ENCODE data around the gene PNPLA7.
"Not testable (repeated sequence)": the region's sequence is repeated elsewhere in the genome, so short reads cannot be mapped to it uniquely, and the experiment has no call there.

PNPLA7 gene

GRCh38 chr9:137513801-137514570 lies 36.2 kb downstream of the PNPLA7 start:
- not testable (repeated sequence) for DNase-seq (ENCODE audit: low spot score)

GRCh38 chr9:137513136-137513535 lies 37.1 kb downstream of the PNPLA7 start:
- DNase-seq (ENCODE audit: low spot score), result not testable (repeated sequence)

GRCh38 chr9:137511758-137512463 lies 38.3 kb downstream of the PNPLA7 start:
- no peak for DNase-seq (ENCODE audit: low spot score)

GRCh38 chr9:137511126-137511525 lies 39.1 kb downstream of the PNPLA7 start:
- DNase-seq (ENCODE audit: low spot score), result not testable (repeated sequence)

- DNase-seq (ENCODE audit: low spot score), result no peak
Measured at GRCh38 chr9:137509198-137509597, 41.0 kb downstream of the PNPLA7 start.

- no peak for DNase-seq (ENCODE audit: low spot score)
Measured at GRCh38 chr9:137506702-137507171, 43.5 kb downstream of the PNPLA7 start.

- DNase-seq (ENCODE audit: low spot score), result no peak
Measured at GRCh38 chr9:137506274-137506673, 43.9 kb downstream of the PNPLA7 start.

GRCh38 chr9:137505421-137506140 lies 44.6 kb downstream of the PNPLA7 start:
- DNase-seq (ENCODE audit: low spot score), result no peak

GRCh38 chr9:137504432-137504777 lies 45.8 kb downstream of the PNPLA7 start:
- no peak for DNase-seq (ENCODE audit: low spot score)

- no peak for DNase-seq (ENCODE audit: low spot score)
Measured at GRCh38 chr9:137502008-137502911, 47.9 kb downstream of the PNPLA7 start.

GRCh38 chr9:137501457-137501856 lies 48.7 kb downstream of the PNPLA7 start:
- DNase-seq (ENCODE audit: low spot score), result no peak

GRCh38 chr9:137500666-137501397 lies 49.4 kb downstream of the PNPLA7 start:
- no peak for DNase-seq (ENCODE audit: low spot score)

GRCh38 chr9:137499858-137500661 lies 50.1 kb downstream of the PNPLA7 start:
- no peak for DNase-seq (ENCODE audit: low spot score)

- no peak for DNase-seq (ENCODE audit: low spot score)
Measured at GRCh38 chr9:137499416-137499815, 50.8 kb downstream of the PNPLA7 start.

GRCh38 chr9:137498720-137499150 lies 51.5 kb downstream of the PNPLA7 start:
- no peak for DNase-seq (ENCODE audit: low spot score)

- DNase-seq (ENCODE audit: low spot score), result no peak
Measured at GRCh38 chr9:137497921-137498719, 52.1 kb downstream of the PNPLA7 start.

GRCh38 chr9:137496601-137497375 lies 53.4 kb downstream of the PNPLA7 start:
- no peak for DNase-seq (ENCODE audit: low spot score)

GRCh38 chr9:137494550-137495351 lies 55.5 kb downstream of the PNPLA7 start:
- no peak for DNase-seq (ENCODE audit: low spot score)

Data from RKO (cell line).